Endothelial cell of umbilical vein (primary cell): ENCODE results near the gene CENPA. TPM values are rescaled to one million over a fixed set of nuclear protein-coding genes. Genes with fewer than 3 reads are reported as not detected.

Source experiments
- BruUV-seq: library from RNA; stranded (reverse); fragments of 400-500 nt; replicated peaks from 2 replicates; lab custom pipeline; 2021; lab: Mats Ljungman, UMichigan
- CTCF ChIA-PET: fragments of 300-600, 350-600 bp; sonication (Branson Sonifier 250); formaldehyde crosslinking; loops from one replicate; lab custom pipeline; 2021; ENCODE audit warnings: antibody characterized with exemption, inconsistent platforms; lab: Charles Lee
- POLR2A ChIA-PET: fragments of 300-600, 350-600 bp; sonication (Branson Sonifier 250); formaldehyde crosslinking; loops from one replicate; lab custom pipeline; 2021; ENCODE audit warnings: antibody characterized with exemption, inconsistent platforms; lab: Charles Lee
- DNase-seq: peaks from one replicate; pipeline ENCODE4 v3.0.0-alpha.2; 2011; ENCODE audit warnings: low read depth, low spot score
- FAIRE-seq: peaks from 2 replicates; lab custom pipeline; 2011; peaks lifted over from hg19 to GRCh38; lab: Jason Lieb, UNC
- H2AFZ ChIP-seq: 2 replicates; pipeline ENCODE4 v1.6.0; 2012; ENCODE audit warnings: low read depth, low read length, control low read depth, inconsistent platforms
- H3K27ac ChIP-seq: 2 replicates; pipeline ENCODE4 v1.5.1; 2011; ENCODE audit warnings: low read depth, mild to moderate bottlenecking, control low read depth, low read length, moderate library complexity; ENCODE audit not compliant: insufficient read depth
- H3K27me3 ChIP-seq, 2 experiments: 2 replicates each; pipeline versions ENCODE4 v1.6.0 to v1.6.1; 2011; ENCODE audit warnings: low read length in 2 of 2, mixed read lengths in 1 of 2; ENCODE audit not compliant: control insufficient read depth in 2 of 2, insufficient read depth in 2 of 2
- H3K36me3 ChIP-seq, 2 experiments: 2 replicates in 1 of 2; 3 replicates in 1 of 2; pipeline ENCODE4 v1.5.1; 2011; ENCODE audit warnings: low read length in 2 of 2, mild to moderate bottlenecking in 1 of 2, moderate library complexity in 1 of 2; ENCODE audit not compliant: control insufficient read depth in 2 of 2, insufficient read depth in 2 of 2; ENCODE audit errors: extremely low read depth in 1 of 2
- H3K4me1 ChIP-seq: 3 replicates; pipeline ENCODE4 v1.5.1; 2011; ENCODE audit warnings: mild to moderate bottlenecking, low read length; ENCODE audit not compliant: control insufficient read depth, insufficient read depth; ENCODE audit errors: extremely low read depth
- H3K4me2 ChIP-seq: 2 replicates; pipeline ENCODE4 v1.6.1; 2011; ENCODE audit warnings: low read length, control low read depth, mixed read lengths; ENCODE audit not compliant: insufficient read depth
- H3K4me3 ChIP-seq, 3 experiments: fragments of 200-600 bp in 1 of 3; sonication (generic), shearing (Covaris generic) in 1 of 3; replicated peaks in 1 of 3; 2 replicates each; pipeline ENCODE4 v1.5.1; 2011 to 2016; ENCODE audit warnings: control low read depth in 3 of 3, low read length in 3 of 3, mild to moderate bottlenecking in 2 of 3, inconsistent platforms in 1 of 3, low read depth in 1 of 3, moderate library complexity in 1 of 3; ENCODE audit not compliant: insufficient read depth in 1 of 3
- H3K79me2 ChIP-seq: 2 replicates; pipeline ENCODE4 v1.6.0; 2012; ENCODE audit warnings: low read length, inconsistent platforms; ENCODE audit not compliant: control insufficient read depth, insufficient read depth
- H3K9ac ChIP-seq: replicated peaks from 2 replicates; pipeline ENCODE3; 2011; ENCODE audit warnings: low read length, control low read depth; ENCODE audit not compliant: insufficient read depth; ENCODE audit errors: extremely low read depth
- H3K9me1 ChIP-seq: replicated peaks from 3 replicates; pipeline ENCODE4 v1.6.0; 2011; ENCODE audit warnings: mild to moderate bottlenecking, low read length; ENCODE audit not compliant: control insufficient read depth, insufficient read depth; ENCODE audit errors: extremely low read depth
- H3K9me3 ChIP-seq: replicated peaks from 2 replicates; pipeline ENCODE4 v1.5.1; 2012; ENCODE audit warnings: low read length, inconsistent platforms; ENCODE audit not compliant: control insufficient read depth, insufficient read depth
- H4K20me1 ChIP-seq: replicated peaks from 2 replicates; pipeline ENCODE3; 2011; ENCODE audit warnings: mild to moderate bottlenecking, low read length; ENCODE audit not compliant: control insufficient read depth, insufficient read depth; ENCODE audit errors: extremely low read depth
- CTCF ChIP-seq, 2 donors: IDR thresholded peaks; 1 replicate in 1 of 2; 2 replicates in 1 of 2; pipeline ENCODE4 v1.5.1; 2011; ENCODE audit warnings: low read length in 2 of 2, mild to moderate bottlenecking in 2 of 2, moderate library complexity in 2 of 2, control low read depth in 1 of 2, inconsistent platforms in 1 of 2, low read depth in 1 of 2; ENCODE audit not compliant: insufficient read depth in 1 of 2; ENCODE audit errors: extremely low read depth in 1 of 2
- EZH2 ChIP-seq: IDR thresholded peaks from 2 replicates; pipeline ENCODE4 v1.6.1; 2012; ENCODE audit warnings: borderline replicate concordance, low read depth, mild to moderate bottlenecking, moderate library complexity, low read length, inconsistent platforms; ENCODE audit not compliant: severe bottlenecking
- FOS ChIP-seq: IDR thresholded peaks from 2 replicates; pipeline ENCODE4 v1.6.1; 2011; ENCODE audit warnings: mild to moderate bottlenecking, low read length, moderate library complexity, borderline replicate concordance; ENCODE audit not compliant: insufficient read depth
- GATA2 ChIP-seq: IDR thresholded peaks from 2 replicates; pipeline ENCODE4 v1.7.0; 2011; ENCODE audit warnings: low read depth, mild to moderate bottlenecking, moderate library complexity, mixed read lengths, low read length; ENCODE audit not compliant: insufficient read length, insufficient read depth
- JUN ChIP-seq: IDR thresholded peaks from 2 replicates; pipeline ENCODE4 v1.6.1; 2011; ENCODE audit warnings: borderline replicate concordance, low read depth; ENCODE audit not compliant: insufficient read length, insufficient read depth
- MAX ChIP-seq: IDR thresholded peaks from 2 replicates; pipeline ENCODE4 v1.6.1; 2011; ENCODE audit not compliant: insufficient read depth, insufficient read length
- MYC ChIP-seq: IDR thresholded peaks from one replicate; pipeline ENCODE4 v1.6.1; 2011; ENCODE audit warnings: mild to moderate bottlenecking, low read depth, low read length
- POLR2A ChIP-seq: IDR thresholded peaks from 2 replicates; pipeline ENCODE4 v1.6.1; 2012; ENCODE audit warnings: low read depth, mild to moderate bottlenecking, control low read depth, low read length
- POLR2AphosphoS5 ChIP-seq: IDR thresholded peaks from 2 replicates; pipeline ENCODE4 v1.6.1; 2012; ENCODE audit warnings: low read depth, mild to moderate bottlenecking, control low read depth, low read length, moderate library complexity; ENCODE audit not compliant: insufficient read depth
- dilution Hi-C: fragments of 300-500 bp; cut with MboI; formaldehyde crosslinking; loops from one replicate; pipeline ENCODE4 v1.15.0; 2019; ENCODE audit warnings: low sequenced_read_pairs; ENCODE audit not compliant: extremely low pct_ligation_motif_present
- intact Hi-C: fragments of 100-400 bp; cut with micrococcal nuclease; formaldehyde crosslinking; loops from one replicate; pipeline ENCODE4 v1.10.0; 2022
- polyA plus RNA-seq, 4 experiments: library from polyadenylated mRNA; depleted of rRNA in 3 of 4; stranded (reverse) in 3 of 4; unstranded in 1 of 4; fragments of >200 nt; gene quantifications; 2 replicates each; pipeline versions ENCODE4 v1.2.1 to v1.2.3, GENCODE V29; 2011 to 2012; ENCODE audit warnings: missing spikeins in 1 of 4
- total RNA-seq: library from RNA; stranded (reverse); gene quantifications from 2 replicates; pipeline ENCODE4 v1.2.3, GENCODE V29; 2021

Gene CENPA
- total and polyA plus RNA-seq, 2 donors (not counting 3 experiments of a cell fraction or from before 2014, with no cell fraction given): 22.0 to 33.1 TPM

DNA sequence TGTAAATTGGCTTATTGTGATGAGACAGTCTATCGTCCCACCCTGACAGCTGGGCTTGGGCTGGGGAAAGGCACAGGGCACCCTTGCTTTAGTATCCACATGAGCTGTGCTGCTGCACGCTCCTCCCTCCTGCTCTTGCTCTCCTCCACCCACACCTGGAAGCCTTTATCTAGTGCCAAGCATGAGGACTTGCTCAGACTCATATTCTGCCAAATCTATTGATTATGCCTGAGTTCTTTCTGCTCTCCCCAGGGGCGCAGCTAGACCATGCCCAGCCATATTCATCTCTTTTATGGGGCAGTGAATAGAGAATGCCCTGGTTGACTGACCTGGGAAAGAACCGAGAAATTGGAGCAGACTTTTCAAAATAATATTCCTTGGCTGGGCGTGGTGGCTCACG lies 33.1 kb downstream of the CENPA start:
- FAIRE-seq (no peak), DNase-seq (no peak)
- Histone ChIP-seq H3K27ac (no peak overlapping the region), H3K27me3 (peaks cover 0 to 9% of the 10 kb centered on the region in 2 experiments), H3K4me2 (no peak overlapping the region), H3K9ac (no peak overlapping the region), H3K4me1 (no peaks in the 10 kb centered on the region), H3K36me3 (no peaks in the 10 kb centered on the region), H3K4me3 (no peak overlapping the region), H3K9me1 (no peaks in the 10 kb centered on the region), H2AFZ (no peak overlapping the region), H4K20me1 (no peaks in the 10 kb centered on the region), H3K79me2 (no peaks in the 10 kb centered on the region), H3K9me3 (no peaks in the 10 kb centered on the region)
- no TSS peak for BruUV-seq
- intact Hi-C loops: no loop called here
- ChIA-PET CTCF (interaction anchor here (1.0 to 1.2 kb wide), 2 partner anchors 9 to 10 kb away, joined by 3 read pairs; no protein-coding TSS in a partner anchor), POLR2A (interaction anchor here (0.6 kb wide), 1 partner anchor 38 kb away, joined by 4 read pairs; no protein-coding TSS in a partner anchor)
- TF ChIP-seq CTCF (IDR thresholded peaks at IDR 0.05; ENCODE audit: extremely low read depth in 1 of 2, insufficient read depth in 1 of 2, low read depth in 1 of 2, low read length in 2 of 2): no peak
- no peak for TF ChIP-seq MYC
- TF ChIP-seq MAX: no peak
- no peak for TF ChIP-seq FOS
- TF ChIP-seq JUN: no peak
- no peak for TF ChIP-seq EZH2
- TF ChIP-seq POLR2AphosphoS5: no peak
- TF ChIP-seq GATA2: no peak
- no peak for TF ChIP-seq POLR2A
- dilution Hi-C loops: no loop called here
